GM18526 (cell line): Measurements from ENCODE around the gene ZEB2.

ENCODE experiments used
- POLR2A ChIP-seq: IDR thresholded peaks from 3 replicates; pipeline ENCODE4 v1.6.1; 2011; ENCODE audit not compliant: insufficient read length; ENCODE audit errors: extremely low read depth

Gene ZEB2

GRCh38 chr2:144346229-144346628 is 173.7 kb downstream of the ZEB2 start:
- TF ChIP-seq POLR2A = no peak

GRCh38 chr2:144343145-144343544 is 176.8 kb downstream of the ZEB2 start:
- no peak for TF ChIP-seq POLR2A

GRCh38 chr2:144341538-144341937 is 178.4 kb downstream of the ZEB2 start:
- no peak for TF ChIP-seq POLR2A

GRCh38 chr2:144339048-144339447 is 180.9 kb downstream of the ZEB2 start:
- no peak for TF ChIP-seq POLR2A

- TF ChIP-seq POLR2A = no peak
Observed at GRCh38 chr2:144334551-144334950, 185.4 kb downstream of the ZEB2 start.
